Retina (tissue), 1 donor: ENCODE measurements around the gene PLPP7.
A peak's percentile ranks its signal among the peaks of the same experiment; 100 is the strongest.
"Not testable (repeated sequence)": the region's sequence is repeated elsewhere in the genome, so short reads cannot be mapped to it uniquely, and the experiment has no call there.

Experiments used
- DNase-seq: peaks from one replicate; pipeline ENCODE4 v3.0.0-alpha.2; 2016

Gene PLPP7

GRCh38 chr9:131289301-131290035, at the start of gene PLPP7:
Gene PLPP7, plus strand, starts transcription at chr9:131289723. Its CDS starts 275 bp downstream, at chr9:131289998.
- peak; percentile 93 for DNase-seq

- DNase-seq: peak; percentile 31
Measured at GRCh38 chr9:131240047-131240921, 49.2 kb upstream of the PLPP7 start.

- not testable (repeated sequence) for DNase-seq
Measured at GRCh38 chr9:131244331-131244730, 45.2 kb upstream of the PLPP7 start.

GRCh38 chr9:131246618-131247017, 42.9 kb upstream of the PLPP7 start:
- no peak for DNase-seq

- no peak for DNase-seq
Measured at GRCh38 chr9:131252120-131252519, 37.4 kb upstream of the PLPP7 start.

GRCh38 chr9:131253891-131254491, 35.5 kb upstream of the PLPP7 start:
- DNase-seq: no peak

GRCh38 chr9:131254626-131255025, 34.9 kb upstream of the PLPP7 start:
- DNase-seq: no peak

- DNase-seq: no peak
Measured at GRCh38 chr9:131255676-131256197, 33.8 kb upstream of the PLPP7 start.

GRCh38 chr9:131257266-131258025, 32.1 kb upstream of the PLPP7 start:
- no peak for DNase-seq

- DNase-seq: no peak
Measured at GRCh38 chr9:131258186-131258585, 31.3 kb upstream of the PLPP7 start.

GRCh38 chr9:131258698-131259431, 30.7 kb upstream of the PLPP7 start:
- no peak for DNase-seq

- no peak for DNase-seq
Measured at GRCh38 chr9:131259432-131259898, 30.1 kb upstream of the PLPP7 start.

- no peak for DNase-seq
Measured at GRCh38 chr9:131259916-131260597, 29.5 kb upstream of the PLPP7 start.

- no peak for DNase-seq
Measured at GRCh38 chr9:131260751-131261452, 28.6 kb upstream of the PLPP7 start.

- DNase-seq: no peak
Measured at GRCh38 chr9:131262327-131263032, 27.0 kb upstream of the PLPP7 start.

- DNase-seq: not testable (repeated sequence)
Measured at GRCh38 chr9:131263033-131263343, 26.5 kb upstream of the PLPP7 start.

- no peak for DNase-seq
Measured at GRCh38 chr9:131263701-131264100, 25.8 kb upstream of the PLPP7 start.

- no peak for DNase-seq
Measured at GRCh38 chr9:131264231-131264630, 25.3 kb upstream of the PLPP7 start.

GRCh38 chr9:131266266-131267229, 23.0 kb upstream of the PLPP7 start:
- DNase-seq: no peak
